NCI-H2081 (cell line): ENCODE data around the gene MPLKIP.
"Not testable (repeated sequence)": the region's sequence is repeated elsewhere in the genome, so short reads cannot be mapped to it uniquely, and the experiment has no call there.

Experiments
- DNase-seq, 2 experiments: peaks; one replicate each; lab custom pipeline; 2025; lab: John Stamatoyannopoulos, UW

The MPLKIP gene

DNA sequence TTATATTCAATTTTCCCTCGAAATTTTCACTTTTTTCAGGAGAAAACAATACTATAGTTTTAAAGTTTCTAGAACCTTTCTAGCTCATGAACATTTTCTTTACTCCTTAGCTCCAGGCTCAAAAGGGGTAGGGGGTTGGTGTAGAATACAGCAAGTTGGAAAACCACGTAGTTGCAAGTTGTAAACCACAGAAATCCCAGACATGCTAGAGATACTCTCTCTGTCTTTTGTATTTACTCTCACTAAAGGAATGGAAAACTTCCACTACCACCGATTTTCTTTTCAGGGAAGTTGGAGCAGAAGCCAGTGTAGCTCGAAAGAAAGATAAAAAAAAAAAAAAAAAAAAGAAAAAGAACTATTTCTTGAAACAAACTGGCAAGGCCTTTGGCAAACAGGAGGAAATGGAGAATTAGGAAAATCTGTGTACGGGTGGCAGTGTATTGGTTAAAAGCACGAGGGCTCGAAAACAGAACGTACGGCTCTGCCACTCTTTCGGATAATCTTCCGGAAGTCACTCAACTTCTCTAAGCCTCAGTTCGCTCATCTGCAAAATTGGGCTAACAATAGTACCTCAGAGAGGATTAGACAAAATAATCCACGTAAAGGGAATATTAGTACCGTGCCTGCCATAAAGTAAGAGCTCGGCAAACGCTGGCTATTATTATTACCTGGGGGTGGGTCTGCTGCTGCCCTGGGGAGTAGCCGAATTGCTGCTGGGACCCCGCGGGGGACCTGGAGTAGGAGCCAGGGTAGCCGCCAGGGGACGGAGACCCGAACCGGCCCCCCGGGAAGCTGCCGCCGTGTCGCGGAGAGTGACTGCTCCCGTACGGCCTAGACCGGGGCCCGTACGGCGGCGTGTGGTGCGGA lies 628 bp downstream of the MPLKIP start:
- DNase-seq: peak in 1 of 2 experiments; percentile 21

DNA sequence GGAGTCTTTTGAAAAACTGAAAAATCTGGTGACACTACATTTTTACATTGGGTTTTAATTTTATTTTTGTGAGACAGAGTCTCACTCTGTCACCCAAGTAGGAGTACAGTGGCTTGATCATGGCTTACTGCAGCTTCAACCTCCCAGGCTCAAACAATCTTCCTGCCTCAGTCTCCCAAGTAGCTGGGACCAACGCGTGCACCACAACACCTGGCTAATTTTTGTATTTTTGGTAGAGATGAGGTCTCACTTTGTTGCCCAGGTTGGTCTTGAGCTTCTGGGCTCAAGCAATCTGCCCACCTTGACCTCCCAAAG lies 11.5 kb downstream of the MPLKIP start:
- DNase-seq: no peak

DNA sequence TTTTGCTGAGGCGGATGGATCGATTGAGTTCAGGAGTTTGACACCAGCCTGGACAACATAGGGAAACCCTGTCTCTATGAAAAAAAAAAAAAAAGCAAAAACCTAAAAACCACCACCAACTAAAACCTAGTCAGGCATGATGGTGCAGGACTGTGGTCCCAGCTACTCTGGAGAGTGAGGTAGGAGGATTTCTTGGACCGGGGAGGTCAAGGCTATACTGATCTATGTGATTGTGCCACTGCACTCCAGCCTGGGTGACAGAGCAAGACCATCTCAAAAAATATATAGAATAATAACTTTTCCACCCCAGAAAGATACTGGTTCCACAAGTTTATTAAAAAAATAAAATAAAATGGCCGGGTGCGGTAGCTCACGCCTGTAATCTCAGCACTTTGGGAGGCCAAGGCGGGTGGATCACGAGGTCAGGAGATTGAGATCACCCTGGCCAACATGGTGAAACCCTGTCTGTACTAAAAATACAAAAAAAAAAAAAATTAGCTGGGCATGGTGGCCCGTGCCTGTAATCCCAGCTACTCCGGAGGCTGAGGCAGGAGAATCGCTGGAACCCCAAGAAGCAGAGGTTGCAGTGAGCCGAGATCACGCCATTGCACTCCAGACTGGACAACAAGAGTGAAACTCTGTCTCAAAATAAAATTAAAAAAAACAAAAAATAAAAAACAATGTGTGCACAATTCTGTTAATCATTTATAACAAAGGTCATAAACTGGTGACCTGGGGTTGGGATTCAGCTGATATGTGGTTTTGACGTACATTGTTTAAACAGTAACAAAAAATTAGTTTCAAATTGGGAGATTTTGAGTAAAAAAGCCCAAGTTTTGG lies 12.1 kb downstream of the MPLKIP start:
- DNase-seq: not testable (repeated sequence)

DNA sequence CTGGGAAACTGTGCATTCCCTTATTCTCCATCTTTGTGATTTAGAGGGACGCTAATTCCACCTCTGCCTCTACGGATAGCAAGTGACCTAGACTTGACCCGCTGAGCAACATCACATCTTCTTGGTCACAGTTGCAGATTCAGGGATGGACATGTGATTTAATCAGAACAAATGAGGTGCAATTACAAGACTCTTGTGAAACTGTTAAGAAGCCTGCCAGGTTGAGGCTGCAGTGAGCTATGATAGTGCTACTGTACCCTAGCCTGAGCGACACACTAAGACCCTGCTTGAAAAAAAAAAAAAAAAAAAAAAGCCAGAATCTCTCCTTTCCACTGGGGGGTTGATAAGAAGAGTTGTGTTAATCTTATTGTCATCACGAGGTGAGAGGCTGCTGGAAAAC lies 14.4 kb downstream of the MPLKIP start:
- DNase-seq: no peak

DNA sequence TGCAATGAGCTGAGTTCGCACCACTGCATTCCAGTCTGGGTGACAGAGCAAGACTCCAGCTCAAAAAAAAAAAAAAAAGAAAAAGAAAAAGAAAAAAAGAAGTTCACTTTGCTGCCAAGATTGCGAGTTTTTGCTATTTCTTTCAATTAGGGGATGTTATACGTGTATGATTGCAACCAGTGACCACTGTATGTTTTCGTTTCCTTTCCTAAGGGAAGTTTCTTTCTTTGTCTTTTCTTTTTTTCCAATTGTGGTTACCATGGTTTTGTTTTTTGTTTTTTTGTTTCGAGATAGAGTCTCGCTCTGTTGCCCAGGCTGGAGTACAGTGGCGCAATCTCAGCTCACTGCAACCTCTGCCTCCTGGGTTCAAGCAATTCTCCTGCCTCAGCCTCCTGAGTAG lies 16.2 kb downstream of the MPLKIP start:
- DNase-seq: not testable (repeated sequence)

DNA sequence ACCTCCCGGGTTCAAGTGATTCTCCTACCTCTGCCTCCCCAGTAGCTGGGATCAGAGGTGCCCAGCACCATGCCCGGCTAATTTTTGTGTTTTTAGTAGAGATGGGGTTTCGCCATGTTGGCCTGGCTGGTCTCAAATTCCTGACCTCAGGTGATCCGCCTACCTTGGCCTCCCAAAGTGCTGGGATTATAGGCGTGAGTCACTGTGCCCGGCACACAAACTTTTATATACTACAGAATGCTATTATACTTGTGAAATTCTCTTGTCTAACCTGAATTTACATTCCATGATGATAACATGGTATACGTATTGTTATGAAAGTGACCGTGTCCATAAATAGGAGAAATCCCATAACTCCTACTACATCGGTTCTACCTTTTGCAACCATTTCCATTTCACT lies 17.2 kb downstream of the MPLKIP start:
- not testable (repeated sequence) for DNase-seq

DNA sequence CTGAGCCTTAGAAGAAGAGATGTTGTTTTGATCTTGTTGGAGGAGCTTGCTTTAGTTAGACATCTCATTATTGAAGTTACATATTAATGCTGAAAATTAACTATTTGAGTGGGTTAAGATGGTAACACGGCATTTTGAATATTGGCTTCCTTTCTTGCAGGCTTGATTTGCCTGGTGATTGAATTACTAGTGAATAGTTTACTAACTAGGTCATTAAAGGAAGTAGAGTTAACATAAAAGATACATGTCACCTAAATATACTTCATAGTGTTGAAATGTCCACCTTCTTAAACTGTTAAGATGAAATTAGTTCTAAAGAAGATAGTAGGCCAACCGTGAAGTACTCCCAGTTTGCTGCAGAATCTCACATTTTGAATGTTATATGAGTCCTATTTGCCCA lies 18.5 kb downstream of the MPLKIP start:
- DNase-seq: no peak

DNA sequence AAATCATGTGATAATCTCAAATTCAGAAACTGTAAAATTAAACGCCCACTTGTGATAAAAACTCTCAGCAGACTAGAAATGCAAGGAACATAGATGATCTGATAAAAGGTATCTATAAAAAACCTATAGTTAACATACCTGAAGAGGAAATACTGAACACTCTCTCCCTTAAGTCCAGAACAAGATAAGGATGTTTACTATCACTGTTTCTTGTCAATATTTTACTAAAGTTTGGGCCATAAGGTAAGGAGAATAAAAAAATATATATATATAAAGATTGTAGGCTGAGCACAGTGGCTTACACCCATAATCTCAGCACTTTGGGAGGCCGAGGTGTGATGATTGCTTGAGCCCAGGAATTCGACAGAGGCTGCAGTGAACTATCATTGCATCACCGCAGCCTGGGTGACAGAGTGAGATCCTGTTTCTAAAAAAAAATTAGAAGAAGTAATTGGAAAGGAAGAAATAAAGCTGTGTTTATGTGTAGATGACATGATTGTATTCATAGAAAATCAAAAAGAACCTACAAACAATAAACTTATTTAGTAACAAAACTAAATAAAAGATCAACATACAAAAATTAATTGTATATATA lies 28.4 kb downstream of the MPLKIP start:
- no peak for DNase-seq

DNA sequence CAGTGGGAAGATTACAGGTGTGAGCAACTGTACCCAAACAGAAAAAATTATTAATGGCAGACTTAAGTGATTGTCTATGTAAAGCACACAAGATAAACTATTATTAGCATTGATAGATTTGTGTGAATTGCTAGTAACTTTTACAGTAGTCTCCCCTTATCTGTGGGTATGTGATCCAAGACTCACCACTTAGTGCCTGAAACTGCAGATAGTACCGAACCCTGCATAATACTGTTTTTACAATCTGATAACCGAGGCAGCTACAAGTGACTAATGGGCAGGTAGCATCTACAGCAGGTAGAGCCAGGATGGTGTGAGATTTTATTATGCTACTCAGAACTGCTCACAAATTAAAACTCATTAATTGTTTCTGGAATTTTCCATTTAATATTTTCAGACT lies 31.5 kb downstream of the MPLKIP start:
- no peak for DNase-seq

DNA sequence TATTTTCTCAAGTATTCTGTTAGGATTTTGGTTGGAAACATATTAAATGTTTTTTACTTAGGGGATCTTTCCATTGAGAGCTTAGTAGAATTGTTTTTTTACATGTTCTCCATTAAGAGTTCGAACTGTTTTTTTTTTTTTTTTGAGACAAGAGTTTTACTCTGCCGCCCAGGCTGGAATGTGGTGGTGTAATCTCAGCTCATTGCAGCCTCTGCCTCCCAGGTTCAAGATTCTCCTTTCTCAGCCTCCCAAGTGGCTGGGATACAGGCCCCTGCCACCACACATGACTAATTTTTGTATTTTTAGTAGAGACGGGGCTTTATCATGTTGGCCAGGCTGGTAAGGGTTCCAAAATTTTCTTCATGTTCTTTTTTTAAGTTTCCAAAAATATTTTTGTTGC lies 33.2 kb downstream of the MPLKIP start:
- DNase-seq: no peak

DNA sequence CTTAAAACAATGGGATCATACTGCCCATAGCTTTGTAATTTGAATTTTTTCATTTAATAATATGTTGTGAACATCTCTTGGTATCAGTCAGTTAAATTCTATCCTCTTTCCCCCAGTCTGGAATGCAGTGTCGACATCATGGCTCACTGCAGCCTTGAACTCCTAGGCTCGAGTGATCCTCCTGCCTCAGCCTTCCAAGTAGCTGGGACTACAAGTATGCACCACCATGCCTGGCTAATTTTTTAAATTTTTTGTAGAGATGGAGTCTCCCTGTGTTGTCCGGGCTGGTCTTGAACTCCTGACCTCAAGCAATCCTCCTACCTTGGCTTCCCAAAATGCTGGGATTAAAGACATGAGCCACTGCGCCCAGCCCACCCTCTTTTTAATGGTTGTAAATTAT lies 34.6 kb downstream of the MPLKIP start:
- DNase-seq: no peak

DNA sequence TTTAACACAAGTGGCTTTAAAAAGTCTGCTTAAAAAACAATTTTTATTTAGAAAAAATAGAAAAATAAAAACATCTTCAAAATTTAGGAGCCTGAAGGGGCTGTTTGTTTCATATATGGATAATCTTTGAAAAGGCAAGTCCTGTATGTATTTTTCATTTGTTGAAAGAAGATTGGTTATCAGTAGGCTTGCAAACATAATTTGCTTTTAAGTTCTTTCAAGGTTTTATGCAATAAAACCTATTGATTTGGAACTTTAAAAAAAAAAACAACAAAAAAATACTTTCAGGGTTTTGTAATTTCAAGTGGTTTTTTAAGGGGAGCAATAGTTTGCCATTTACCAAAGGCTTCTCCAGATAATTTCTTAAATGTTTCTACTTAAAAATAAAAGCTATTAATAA lies 35.6 kb downstream of the MPLKIP start:
- no peak for DNase-seq

DNA sequence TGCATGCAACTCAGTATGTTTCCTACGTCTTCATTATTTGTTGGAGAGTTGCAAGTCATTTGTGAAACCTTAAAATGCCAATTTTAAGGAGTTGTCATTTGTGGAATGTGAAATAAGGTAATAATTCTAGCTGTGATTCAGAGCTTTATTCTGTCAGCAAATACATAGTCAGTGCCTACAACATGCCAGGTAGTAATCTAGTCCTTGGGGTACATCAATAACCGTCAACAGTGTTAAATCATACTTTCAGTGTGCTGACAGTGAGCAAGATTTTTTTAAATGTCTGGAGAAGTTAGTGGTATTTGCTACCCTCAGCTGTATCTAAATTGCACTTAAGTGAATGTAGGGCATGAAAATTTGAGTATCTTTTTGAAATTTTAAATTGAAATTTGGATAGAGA lies 36.7 kb downstream of the MPLKIP start:
- no peak for DNase-seq

DNA sequence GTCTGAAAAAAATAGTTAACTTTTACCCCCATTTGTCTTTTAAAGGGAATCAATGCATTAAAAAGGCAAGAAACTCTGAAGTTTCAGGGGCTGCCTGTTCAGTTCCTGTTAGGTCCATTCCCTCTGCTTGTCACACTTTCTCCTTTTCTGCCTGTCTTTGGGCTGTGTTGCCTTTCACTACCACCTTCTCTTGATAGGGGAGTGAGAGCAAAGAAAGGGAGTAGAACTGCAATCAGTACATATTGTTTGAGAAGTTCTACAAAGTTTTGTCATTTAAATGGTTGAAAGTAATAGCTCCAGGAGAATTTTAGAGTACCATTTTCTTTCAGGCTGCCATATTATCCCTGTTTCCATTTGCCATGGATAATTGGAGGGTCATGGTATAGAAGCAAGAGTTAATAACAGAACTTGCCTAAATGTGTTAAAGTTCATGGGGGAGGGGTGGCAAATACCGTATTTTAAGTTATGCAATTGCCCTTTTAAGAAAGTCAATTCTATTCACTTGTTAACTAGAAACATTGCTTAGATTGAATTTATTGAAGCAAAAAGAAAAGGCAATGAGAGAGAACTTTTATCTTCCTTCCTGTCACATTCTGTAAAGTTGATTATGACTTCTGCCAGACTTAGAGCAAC lies 38.6 kb downstream of the MPLKIP start:
- DNase-seq: no peak

DNA sequence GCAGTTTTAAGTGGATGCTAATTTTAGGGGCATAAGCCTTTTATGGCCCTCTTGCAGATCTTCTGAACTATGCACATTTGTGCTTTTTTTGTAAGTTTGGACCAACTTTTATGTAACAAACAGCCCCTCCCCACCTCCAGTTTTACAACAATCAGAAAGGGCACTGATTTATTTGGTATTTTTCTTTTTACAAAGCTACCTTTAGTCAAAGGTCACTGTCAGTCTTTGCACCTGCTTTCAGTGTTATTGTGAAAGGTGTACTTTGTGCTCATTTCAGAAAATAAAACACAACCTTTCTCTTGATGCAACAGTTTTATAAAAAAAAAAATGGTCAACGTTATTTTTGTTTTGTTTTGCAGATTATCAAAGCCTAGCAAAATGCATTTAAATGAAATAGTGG lies 39.2 kb downstream of the MPLKIP start:
- no peak for DNase-seq

DNA sequence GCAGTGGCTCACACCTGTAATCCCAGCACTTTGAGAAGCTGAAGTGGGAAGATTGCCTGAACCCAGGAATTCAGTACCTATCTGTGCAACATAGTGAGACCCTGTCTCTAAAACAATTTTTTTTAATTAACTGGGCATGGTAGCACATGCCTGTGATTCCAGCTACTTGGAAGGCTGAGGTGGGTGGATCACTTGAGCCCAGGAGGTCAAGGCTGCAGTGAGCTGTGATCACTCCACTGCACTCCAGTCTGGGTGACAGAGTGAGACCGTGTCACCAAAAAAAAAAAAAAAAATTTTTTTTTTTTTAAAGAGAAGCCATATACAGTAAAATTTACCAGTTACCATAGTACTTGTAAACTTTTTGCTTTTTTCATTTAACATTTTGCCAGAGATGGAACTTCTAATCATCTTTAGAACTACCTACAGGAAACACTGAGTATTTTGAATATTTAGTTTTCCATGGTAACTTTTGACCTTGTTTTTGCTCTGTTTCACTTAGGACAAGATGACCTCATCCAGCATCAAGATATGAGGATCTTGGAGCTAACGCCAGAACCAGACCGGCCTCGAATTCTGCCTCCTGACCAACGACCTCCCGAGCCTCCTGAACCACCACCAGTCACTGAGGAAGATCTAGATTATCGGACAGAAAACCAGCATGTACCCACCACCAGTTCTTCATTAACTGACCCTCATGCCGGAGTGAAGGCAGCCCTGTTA lies 40.6 kb downstream of the MPLKIP start:
- no peak for DNase-seq

DNA sequence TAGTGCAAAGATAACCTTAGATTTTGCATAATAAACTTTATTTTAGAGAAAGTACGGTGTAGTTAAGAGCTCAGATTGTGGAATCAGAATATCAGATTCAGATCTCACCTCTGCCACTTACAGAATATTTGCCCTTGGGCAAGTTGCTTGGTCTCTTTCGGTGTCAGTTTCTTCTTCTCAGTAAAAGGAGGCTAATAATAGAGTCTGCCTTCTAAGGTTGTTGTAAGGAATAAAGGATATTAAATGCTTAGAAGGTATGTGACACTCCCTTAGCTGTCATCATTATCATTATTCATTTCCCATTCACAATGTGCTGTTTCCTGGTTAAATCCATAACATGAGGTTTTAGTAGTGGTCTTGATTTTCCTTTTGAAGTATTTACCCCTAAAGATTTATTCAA lies 42.2 kb downstream of the MPLKIP start:
- DNase-seq: no peak

DNA sequence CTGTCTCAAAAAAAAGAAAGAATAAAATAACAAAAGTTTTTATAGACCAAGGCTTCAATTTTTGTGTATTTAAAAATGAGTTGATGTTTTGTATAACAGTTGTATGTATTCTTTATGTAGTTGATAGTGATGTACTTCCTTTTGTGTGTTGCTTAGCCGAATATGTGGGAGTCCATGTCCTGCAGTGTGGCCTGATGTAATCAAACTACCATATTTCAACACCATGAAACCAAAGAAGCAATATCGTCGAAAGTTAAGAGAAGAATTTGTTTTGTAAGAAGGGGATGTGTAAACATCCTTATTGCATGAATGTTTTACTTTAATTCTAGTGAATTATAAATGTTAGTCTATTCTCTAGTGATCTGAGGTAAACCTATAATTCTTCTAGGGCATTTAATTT lies 56.6 kb downstream of the MPLKIP start:
- no peak for DNase-seq
